ENCODE measurements around the gene KRTAP4-2.
"Not testable (repeated sequence)": the region's sequence is repeated elsewhere in the genome, so short reads cannot be mapped to it uniquely, and the experiment has no call there.

The KRTAP4-2 gene

GRCh38 chr17:41196068-41196467 lies 18.0 kb upstream of the KRTAP4-2 start:
- no peak for TF ChIP-seq EZH2 (IDR thresholded peaks at IDR 0.05)
- no peak for TF ChIP-seq FOXP2 (optimal IDR thresholded peaks at IDR 0.05; ENCODE audit: control extremely low read depth, extremely low read length, insufficient read depth)
- TF ChIP-seq POLR2AphosphoS5 (IDR thresholded peaks at IDR 0.05; ENCODE audit: borderline replicate concordance, low read depth, low read length): no peak
- H3K36me3 ChIP-seq (ENCODE audit: insufficient read depth, low read length): no peaks in the 10 kb centered on the region

GRCh38 chr17:41190328-41190727 lies 12.3 kb upstream of the KRTAP4-2 start:
- no peak for DNase-seq (ENCODE audit: low read depth, low spot score)
- no peaks in the 10 kb centered on the region for H3K9me3 ChIP-seq (ENCODE audit: low read depth, low read length)
- no peak overlapping the region for H3K27ac ChIP-seq
- H3K36me3 ChIP-seq (ENCODE audit: insufficient read depth, low read length): no peaks in the 10 kb centered on the region
- no peak overlapping the region for H3K4me3 ChIP-seq
- H3K9ac ChIP-seq (ENCODE audit: insufficient read length): no peak overlapping the region
- TF ChIP-seq EZH2 (IDR thresholded peaks at IDR 0.05) (no peak), FOXP2 (optimal IDR thresholded peaks at IDR 0.05; ENCODE audit: control extremely low read depth, extremely low read length, insufficient read depth) (no peak), POLR2AphosphoS5 (IDR thresholded peaks at IDR 0.05; ENCODE audit: borderline replicate concordance, low read depth, low read length) (no peak)

More at GRCh38 chr17:41196068-41196467, 18.0 kb upstream of the KRTAP4-2 start:
- Histone ChIP-seq H3K4me3 (no peak overlapping the region), H3K27ac (no peak overlapping the region), H3K9me3 (ENCODE audit: low read depth, low read length) (no peaks in the 10 kb centered on the region), H3K9ac (ENCODE audit: insufficient read length) (no peak overlapping the region)
- DNase-seq (ENCODE audit: low read depth, low spot score): no peak

- not testable (repeated sequence) for H3K9ac ChIP-seq (ENCODE audit: insufficient read length); H3K36me3 ChIP-seq (ENCODE audit: insufficient read depth, low read length); DNase-seq (ENCODE audit: low read depth, low spot score); H3K4me3 ChIP-seq; H3K9me3 ChIP-seq (ENCODE audit: low read depth, low read length); H3K27ac ChIP-seq
Measured at GRCh38 chr17:41189837-41190318, 11.9 kb upstream of the KRTAP4-2 start, which contains the start of gene KRTAP9-1. TSS of gene KRTAP9-1 (plus strand) at chr17:41189887. CDS start at chr17:41189887, 0 bp downstream.

GRCh38 chr17:41186872-41187271 lies 8.9 kb upstream of the KRTAP4-2 start:
- H3K9ac ChIP-seq (ENCODE audit: insufficient read length): no peak overlapping the region
- no peak overlapping the region for H3K4me3 ChIP-seq
- H3K36me3 ChIP-seq (ENCODE audit: insufficient read depth, low read length): no peaks in the 10 kb centered on the region
- no peak for TF ChIP-seq FOXP2 (optimal IDR thresholded peaks at IDR 0.05; ENCODE audit: control extremely low read depth, extremely low read length, insufficient read depth)
- TF ChIP-seq EZH2 (IDR thresholded peaks at IDR 0.05): no peak
- no peak for TF ChIP-seq POLR2AphosphoS5 (IDR thresholded peaks at IDR 0.05; ENCODE audit: borderline replicate concordance, low read depth, low read length)
- H3K9me3 ChIP-seq (ENCODE audit: low read depth, low read length): no peaks in the 10 kb centered on the region
- no peak overlapping the region for H3K27ac ChIP-seq
- DNase-seq (ENCODE audit: low read depth, low spot score): no peak

GRCh38 chr17:41185001-41185400 lies 7.0 kb upstream of the KRTAP4-2 start:
- Histone ChIP-seq H3K36me3 (ENCODE audit: insufficient read depth, low read length) (no peaks in the 10 kb centered on the region), H3K4me3 (no peak overlapping the region), H3K9ac (ENCODE audit: insufficient read length) (no peak overlapping the region), H3K27ac (no peak overlapping the region), H3K9me3 (ENCODE audit: low read depth, low read length) (no peaks in the 10 kb centered on the region)
- DNase-seq (ENCODE audit: low read depth, low spot score): no peak
- TF ChIP-seq FOXP2 (optimal IDR thresholded peaks at IDR 0.05; ENCODE audit: control extremely low read depth, extremely low read length, insufficient read depth) (no peak), POLR2AphosphoS5 (IDR thresholded peaks at IDR 0.05; ENCODE audit: borderline replicate concordance, low read depth, low read length) (no peak), EZH2 (IDR thresholded peaks at IDR 0.05) (no peak)

- TF ChIP-seq POLR2AphosphoS5 (IDR thresholded peaks at IDR 0.05; ENCODE audit: borderline replicate concordance, low read depth, low read length) (no peak), EZH2 (IDR thresholded peaks at IDR 0.05) (no peak), FOXP2 (optimal IDR thresholded peaks at IDR 0.05; ENCODE audit: control extremely low read depth, extremely low read length, insufficient read depth) (no peak)
Measured at GRCh38 chr17:41184480-41184961, 6.5 kb upstream of the KRTAP4-2 start, which contains the start of gene KRTAP4-1. TSS of gene KRTAP4-1 (minus strand) at chr17:41184911. CDS start at chr17:41184854, 57 bp downstream.

GRCh38 chr17:41178843-41179616 lies 1.0 kb upstream of the KRTAP4-2 start:
- Histone ChIP-seq H3K36me3 (ENCODE audit: insufficient read depth, low read length) (no peaks in the 10 kb centered on the region), H3K9ac (ENCODE audit: insufficient read length) (no peak overlapping the region), H3K27ac (no peak overlapping the region), H3K4me3 (no peak overlapping the region), H3K9me3 (ENCODE audit: low read depth, low read length) (no peaks in the 10 kb centered on the region)
- no peak for DNase-seq (ENCODE audit: low read depth, low spot score)
- TF ChIP-seq EZH2 (IDR thresholded peaks at IDR 0.05): no peak
- no peak for TF ChIP-seq FOXP2 (optimal IDR thresholded peaks at IDR 0.05; ENCODE audit: control extremely low read depth, extremely low read length, insufficient read depth)
- no peak for TF ChIP-seq POLR2AphosphoS5 (IDR thresholded peaks at IDR 0.05; ENCODE audit: borderline replicate concordance, low read depth, low read length)

More at GRCh38 chr17:41184480-41184961, 6.5 kb upstream of the KRTAP4-2 start, which contains the start of gene KRTAP4-1:
- no peaks in the 10 kb centered on the region for H3K9me3 ChIP-seq (ENCODE audit: low read depth, low read length)
- no peak within 1 kb of the TSS for H3K9ac ChIP-seq (ENCODE audit: insufficient read length)
- no peak within 1 kb of the TSS for H3K27ac ChIP-seq
- no peak for DNase-seq (ENCODE audit: low read depth, low spot score)
- H3K36me3 ChIP-seq (ENCODE audit: insufficient read depth, low read length): no peaks in the 10 kb centered on the region
- H3K4me3 ChIP-seq: no peak within 1 kb of the TSS

- H3K9me3 ChIP-seq (ENCODE audit: low read depth, low read length): no peaks in the 10 kb centered on the region
- no peak for DNase-seq (ENCODE audit: low read depth, low spot score)
Measured at GRCh38 chr17:41178341-41178740, 320 bp upstream of the KRTAP4-2 start.

More at GRCh38 chr17:41178341-41178740, 320 bp upstream of the KRTAP4-2 start:
- Histone ChIP-seq H3K27ac (no peak overlapping the region), H3K4me3 (no peak overlapping the region), H3K9ac (ENCODE audit: insufficient read length) (no peak overlapping the region), H3K36me3 (ENCODE audit: insufficient read depth, low read length) (no peaks in the 10 kb centered on the region)
- TF ChIP-seq POLR2AphosphoS5 (IDR thresholded peaks at IDR 0.05; ENCODE audit: borderline replicate concordance, low read depth, low read length) (no peak), EZH2 (IDR thresholded peaks at IDR 0.05) (no peak), FOXP2 (optimal IDR thresholded peaks at IDR 0.05; ENCODE audit: control extremely low read depth, extremely low read length, insufficient read depth) (no peak)

Measured in SK-N-MC (cell line).